Brain microvascular endothelial cell (primary cell): ENCODE data around the gene SUPT3H.

Source experiments
- DNase-seq: peaks from one replicate; pipeline ENCODE4 v3.0.0-alpha.2; 2020
- H3K27ac ChIP-seq: fragments of 250-450 bp; sonication (Bioruptor Pico); 2 replicates; pipeline ENCODE4 v1.5.1; 2020; ENCODE audit warnings: mild to moderate bottlenecking, moderate library complexity
- H3K27me3 ChIP-seq: fragments of 250-450 bp; sonication (Bioruptor Pico); replicated peaks from 2 replicates; pipeline ENCODE4 v1.5.1; 2020; ENCODE audit warnings: mild to moderate bottlenecking
- H3K36me3 ChIP-seq: fragments of 250-450 bp; sonication (Bioruptor Pico); replicated peaks from 2 replicates; pipeline ENCODE4 v1.5.1; 2020; ENCODE audit warnings: mild to moderate bottlenecking
- H3K4me3 ChIP-seq: 2 replicates; pipeline ENCODE4 v1.5.1; 2011; ENCODE audit warnings: low read depth, mild to moderate bottlenecking, control low read depth, low read length, moderate library complexity
- in situ Hi-C: cut with HindIII; loops from 2 replicates; pipeline ENCODE4 v1.10.0; 2017; ENCODE audit warnings: low sequenced_read_pairs, low pct_ligation_motif_present
- TF ChIP-seq, protein P1 (sequence below): IDR thresholded peaks from 2 replicates; pipeline ENCODE4 v1.5.1; 2011; ENCODE audit warnings: low read depth, mild to moderate bottlenecking, moderate library complexity, low read length, control low read depth, inconsistent platforms; ENCODE audit errors: missing control alignments

Gene SUPT3H

DNA sequence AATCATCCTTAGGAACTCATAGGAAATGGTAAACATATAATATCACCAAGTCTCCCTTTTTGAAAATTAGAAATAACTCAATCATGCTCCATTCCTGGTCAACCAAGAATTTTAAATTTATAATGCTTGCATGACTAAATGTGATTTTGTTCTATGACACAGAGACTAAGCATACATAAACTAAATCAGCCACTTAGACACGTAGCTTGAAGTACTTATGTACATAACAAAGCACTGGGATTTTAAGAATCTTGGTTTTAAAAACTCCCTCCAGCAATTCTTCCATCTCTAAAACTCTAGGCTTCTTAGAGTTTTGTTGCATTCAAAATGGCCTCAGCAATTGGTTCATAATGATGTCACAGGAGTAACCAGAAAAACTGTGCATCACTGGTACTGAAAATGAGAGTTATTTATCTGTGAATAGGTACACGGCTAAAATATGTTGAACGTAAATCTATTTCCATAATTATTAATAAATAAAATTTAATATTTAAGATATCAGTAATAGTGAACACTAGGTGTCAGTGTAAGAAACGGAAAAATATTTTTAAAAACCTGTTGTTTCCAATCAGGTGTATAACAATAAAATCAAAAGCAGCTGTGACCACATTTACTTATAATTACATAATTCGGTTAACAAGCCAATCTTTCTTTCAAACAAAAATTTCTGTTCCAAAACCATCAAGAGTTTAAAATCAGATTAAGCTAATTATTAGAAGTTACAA, 291.2 kb downstream of the SUPT3H start:
- no peak overlapping the region for H3K4me3 ChIP-seq
- H3K36me3 ChIP-seq = no peaks in the 10 kb centered on the region
- no peaks in the 10 kb centered on the region for H3K27me3 ChIP-seq
- no peak overlapping the region for H3K27ac ChIP-seq
- TF ChIP-seq, protein P1, sequence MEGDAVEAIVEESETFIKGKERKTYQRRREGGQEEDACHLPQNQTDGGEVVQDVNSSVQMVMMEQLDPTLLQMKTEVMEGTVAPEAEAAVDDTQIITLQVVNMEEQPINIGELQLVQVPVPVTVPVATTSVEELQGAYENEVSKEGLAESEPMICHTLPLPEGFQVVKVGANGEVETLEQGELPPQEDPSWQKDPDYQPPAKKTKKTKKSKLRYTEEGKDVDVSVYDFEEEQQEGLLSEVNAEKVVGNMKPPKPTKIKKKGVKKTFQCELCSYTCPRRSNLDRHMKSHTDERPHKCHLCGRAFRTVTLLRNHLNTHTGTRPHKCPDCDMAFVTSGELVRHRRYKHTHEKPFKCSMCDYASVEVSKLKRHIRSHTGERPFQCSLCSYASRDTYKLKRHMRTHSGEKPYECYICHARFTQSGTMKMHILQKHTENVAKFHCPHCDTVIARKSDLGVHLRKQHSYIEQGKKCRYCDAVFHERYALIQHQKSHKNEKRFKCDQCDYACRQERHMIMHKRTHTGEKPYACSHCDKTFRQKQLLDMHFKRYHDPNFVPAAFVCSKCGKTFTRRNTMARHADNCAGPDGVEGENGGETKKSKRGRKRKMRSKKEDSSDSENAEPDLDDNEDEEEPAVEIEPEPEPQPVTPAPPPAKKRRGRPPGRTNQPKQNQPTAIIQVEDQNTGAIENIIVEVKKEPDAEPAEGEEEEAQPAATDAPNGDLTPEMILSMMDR = no peak
- in situ Hi-C loops = no loop called here
- no peak for DNase-seq

DNA sequence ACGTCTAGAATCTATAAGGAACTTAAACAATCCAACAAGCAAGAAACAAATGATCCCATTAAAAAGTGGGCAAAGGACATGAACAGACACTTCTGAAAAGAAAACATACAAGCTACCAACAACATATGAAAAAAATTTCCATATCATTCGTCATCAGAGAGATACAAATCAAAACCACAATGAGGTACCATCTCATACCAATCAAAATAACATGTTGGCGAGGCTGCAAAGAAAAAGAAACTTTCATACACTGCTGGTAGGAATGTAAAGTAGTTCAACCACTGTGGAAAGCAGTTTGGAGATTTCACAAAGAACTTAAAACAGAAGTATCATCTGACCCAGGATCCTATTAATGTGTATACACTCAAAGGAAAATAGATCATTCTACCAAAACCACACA, 293.5 kb downstream of the SUPT3H start:
- no peak overlapping the region for H3K27ac ChIP-seq
- TF ChIP-seq, protein P1 = no peak
- H3K36me3 ChIP-seq = no peaks in the 10 kb centered on the region
- H3K27me3 ChIP-seq = no peaks in the 10 kb centered on the region
- DNase-seq = no peak
- H3K4me3 ChIP-seq = no peak overlapping the region
- in situ Hi-C loops = no loop called here

DNA sequence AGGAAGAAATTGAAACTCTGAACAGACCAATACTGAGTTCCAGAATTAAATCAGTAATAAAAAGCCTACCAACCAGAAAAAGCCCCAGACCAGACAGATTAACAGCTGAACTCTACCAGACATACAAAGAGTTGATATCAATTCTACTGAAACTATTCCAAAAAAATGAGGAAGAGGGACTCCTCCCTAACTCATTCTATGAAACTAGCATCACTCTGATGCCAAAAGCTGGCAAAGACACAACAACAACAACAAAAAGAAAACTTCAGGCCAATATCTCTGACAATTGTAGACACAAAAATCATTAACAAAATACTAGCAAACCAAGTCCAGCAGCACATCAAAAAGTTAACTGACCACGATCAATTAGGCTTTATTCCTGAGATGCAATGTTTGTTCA, 295.6 kb downstream of the SUPT3H start:
- H3K36me3 ChIP-seq = no peaks in the 10 kb centered on the region
- no peak overlapping the region for H3K4me3 ChIP-seq
- TF ChIP-seq, protein P1 = no peak
- no peak for DNase-seq
- in situ Hi-C loops = no loop called here
- H3K27me3 ChIP-seq = no peaks in the 10 kb centered on the region
- H3K27ac ChIP-seq = no peak overlapping the region

DNA sequence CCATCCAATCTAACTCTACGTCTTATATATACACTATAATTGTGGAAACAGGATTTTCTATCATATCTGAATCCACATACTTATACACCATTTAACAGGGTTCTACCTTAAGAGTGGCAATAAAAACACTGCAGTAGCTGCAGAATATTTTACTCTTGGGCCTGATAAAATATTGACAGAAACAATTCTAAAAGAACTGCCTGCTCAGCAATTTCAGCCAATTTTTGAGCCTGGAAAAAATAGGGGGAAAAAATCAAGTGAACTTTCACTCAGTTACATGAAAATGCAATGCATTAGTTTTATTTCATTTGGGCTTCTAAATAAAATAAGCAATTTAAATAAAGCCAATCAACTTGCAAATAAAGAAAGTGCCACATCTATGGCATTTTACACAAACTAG, 296.1 kb downstream of the SUPT3H start:
- H3K27ac ChIP-seq = no peak overlapping the region
- TF ChIP-seq, protein P1 = no peak
- no peaks in the 10 kb centered on the region for H3K27me3 ChIP-seq
- DNase-seq = no peak
- in situ Hi-C loops = no loop called here
- no peak overlapping the region for H3K4me3 ChIP-seq
- H3K36me3 ChIP-seq = no peaks in the 10 kb centered on the region

DNA sequence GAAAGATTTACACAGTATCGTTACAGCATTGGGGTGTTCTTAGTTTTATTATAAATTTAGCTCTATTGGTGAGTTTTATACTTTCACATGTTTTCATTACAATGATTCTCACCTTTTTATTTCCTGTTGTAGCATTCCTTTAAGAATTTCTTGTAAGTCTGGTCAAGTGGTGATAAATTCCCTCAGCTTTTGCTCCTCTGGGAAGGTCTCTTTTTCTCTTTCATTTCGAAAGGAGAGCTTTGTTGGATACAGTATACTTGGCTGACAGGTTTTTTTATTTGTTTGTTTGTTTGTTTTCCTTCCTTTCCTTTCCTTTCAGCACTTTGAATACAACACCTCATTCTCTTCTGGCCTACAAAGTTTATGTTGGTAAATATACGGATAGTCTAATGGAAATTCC, 299.3 kb downstream of the SUPT3H start:
- no peak overlapping the region for H3K4me3 ChIP-seq
- DNase-seq = no peak
- no peak overlapping the region for H3K27ac ChIP-seq
- H3K27me3 ChIP-seq = no peaks in the 10 kb centered on the region
- no peaks in the 10 kb centered on the region for H3K36me3 ChIP-seq
- TF ChIP-seq, protein P1 = no peak
- in situ Hi-C loops = no loop called here
